HG03196 (cell line): ENCODE data around the gene MAN2B2.
"Not testable (repeated sequence)": the region's sequence is repeated elsewhere in the genome, so short reads cannot be mapped to it uniquely, and the experiment has no call there.

Source experiments
- ATAC-seq: cut with Tn5 transposase; IDR thresholded peaks from one replicate; pipeline ENCODE4 v1.9.1; 2021; ENCODE audit not compliant: unreplicated experiment

Gene MAN2B2

DNA sequence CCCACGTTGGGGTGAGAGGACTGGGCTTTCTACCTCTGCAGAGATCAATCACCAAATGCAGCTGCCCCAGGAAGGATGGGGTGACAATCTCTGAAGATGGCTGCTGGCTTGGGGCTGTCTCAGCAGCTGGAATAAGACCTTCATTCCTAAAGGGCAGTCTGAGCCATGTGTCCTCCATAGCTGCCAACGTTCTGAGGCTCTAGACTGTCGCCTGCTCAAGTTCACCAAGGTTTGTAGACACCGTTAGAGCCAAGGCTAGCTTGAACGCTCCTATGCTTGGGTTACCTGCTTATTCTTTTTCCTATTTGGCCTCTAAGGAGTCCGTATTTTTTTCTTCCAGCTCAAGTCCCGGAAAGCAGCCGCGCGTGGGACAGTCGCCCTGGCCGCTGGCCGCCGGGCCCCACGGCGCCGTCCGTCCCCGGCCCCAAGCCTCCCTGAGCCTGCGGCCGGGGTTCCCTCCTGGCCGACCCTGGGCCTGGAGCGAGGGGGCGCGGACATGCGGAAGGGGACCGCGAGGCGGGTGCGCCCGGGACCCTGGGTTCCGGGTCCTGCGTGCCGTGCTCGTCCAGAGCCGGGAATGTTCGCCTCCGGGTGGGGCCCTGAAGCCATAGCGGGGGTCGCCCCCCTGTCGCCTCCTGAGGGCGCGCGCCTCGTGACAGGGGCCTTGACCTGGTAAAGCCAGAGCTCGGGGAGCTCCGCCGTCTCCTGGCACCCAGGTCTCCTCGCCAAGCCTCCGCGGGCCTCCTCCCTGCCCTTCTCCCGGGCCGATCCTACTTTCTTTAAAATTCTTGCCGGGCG is 88.8 kb downstream of the MAN2B2 start:
- ATAC-seq, result no peak

DNA sequence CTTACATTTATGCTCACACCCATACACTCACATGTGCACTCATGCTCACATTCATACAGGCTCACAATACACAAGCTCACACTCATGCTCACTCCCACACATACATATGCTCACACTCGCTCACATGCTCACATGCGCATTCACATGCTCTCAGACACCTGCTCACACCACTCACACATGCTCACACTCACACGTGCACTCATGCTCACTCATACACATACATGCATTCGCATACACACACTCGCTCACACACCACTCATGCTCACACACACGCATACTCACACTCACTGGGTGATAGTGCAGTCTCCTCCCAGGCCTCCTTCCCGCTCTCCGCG is 90.3 kb downstream of the MAN2B2 start:
- ATAC-seq, result no peak

DNA sequence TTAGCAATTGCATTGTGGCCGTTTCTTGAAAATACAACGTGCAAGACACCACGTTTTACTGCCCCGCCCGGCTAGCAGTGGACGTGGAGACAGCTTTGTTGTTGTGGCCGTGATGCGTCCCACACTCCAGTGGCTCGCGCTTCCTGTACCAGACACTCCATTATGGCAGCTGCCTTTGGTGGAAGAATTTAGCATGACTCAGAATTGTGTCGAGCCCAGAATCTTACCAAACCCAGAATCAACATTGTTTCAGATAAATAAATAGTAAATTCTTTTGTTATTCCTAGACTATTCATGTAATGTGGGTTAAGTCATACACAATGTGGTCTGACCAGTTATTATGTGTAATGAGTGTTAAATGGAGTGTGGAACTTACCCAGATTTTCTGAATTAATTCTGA is 93.4 kb downstream of the MAN2B2 start:
- ATAC-seq, result no peak

DNA sequence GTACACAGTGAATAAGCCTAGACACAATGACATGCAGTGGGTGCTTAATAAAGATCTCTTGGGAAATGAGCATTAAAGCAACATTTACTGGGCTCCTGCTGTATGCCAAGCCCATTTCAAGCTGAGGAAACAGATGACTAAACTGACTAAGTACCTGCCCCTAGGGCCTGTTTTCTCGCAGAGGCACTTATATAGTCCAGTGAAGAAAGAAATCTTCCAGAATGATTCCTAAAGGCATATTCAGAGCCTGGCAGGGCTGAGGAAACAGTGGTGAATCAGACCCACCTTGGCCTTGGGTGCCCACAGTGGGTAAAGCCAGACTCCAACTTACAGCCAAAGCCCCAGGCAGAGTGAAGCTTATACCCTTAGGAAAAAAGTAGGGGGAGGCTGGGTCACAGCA is 96.7 kb downstream of the MAN2B2 start:
- no peak for ATAC-seq

DNA sequence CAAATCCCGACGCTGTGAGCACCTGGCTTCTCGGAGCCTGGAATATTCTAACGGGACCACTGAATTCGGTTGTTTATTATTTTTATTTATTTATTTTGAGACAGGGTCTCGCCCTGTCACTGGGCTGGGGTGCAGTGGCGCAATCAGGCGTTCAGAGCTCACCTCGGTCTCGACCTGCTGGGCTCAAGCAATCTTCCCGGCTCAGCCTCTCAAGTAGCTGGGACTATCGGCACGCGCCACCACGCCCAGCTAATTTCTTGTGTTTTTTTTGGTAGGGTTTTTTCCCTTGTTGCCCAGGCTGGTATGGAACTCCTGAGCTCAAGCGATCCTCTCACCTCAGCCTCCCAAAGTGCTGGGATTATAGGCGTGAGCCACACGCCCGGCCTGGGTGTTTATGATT is 97.1 kb downstream of the MAN2B2 start:
- no peak for ATAC-seq

DNA sequence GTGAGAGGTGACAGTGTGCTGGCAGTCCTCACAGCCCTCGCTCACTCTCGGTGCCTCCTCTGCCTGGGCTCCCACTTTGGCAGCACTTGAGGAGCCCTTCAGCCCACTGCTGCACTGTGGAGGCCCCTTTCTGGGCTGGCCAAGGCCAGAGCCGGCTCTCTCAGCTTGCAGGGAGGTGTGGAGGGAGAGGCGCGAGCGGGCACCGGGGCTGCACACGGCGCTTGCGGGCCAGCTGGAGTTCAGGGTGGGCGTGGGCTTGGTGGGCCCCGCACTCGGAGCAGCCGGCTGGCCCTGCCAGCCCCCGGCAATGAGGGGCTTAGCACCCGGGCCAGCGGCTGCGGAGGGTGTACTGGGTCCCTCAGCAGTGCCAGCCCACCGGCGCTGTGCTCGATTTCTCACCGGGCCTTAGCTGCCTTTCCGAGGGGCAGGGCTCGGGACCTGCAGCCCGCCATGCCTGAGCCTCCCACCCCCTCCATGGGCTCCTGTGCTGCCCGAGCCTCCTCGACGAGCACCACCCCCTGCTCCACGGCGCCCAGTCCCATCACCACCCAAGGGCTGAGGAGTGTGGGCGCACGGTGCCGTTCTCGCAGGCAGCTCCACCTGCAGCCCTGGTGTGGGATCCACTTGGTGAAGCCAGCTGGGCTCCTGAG is 97.7 kb downstream of the MAN2B2 start:
- ATAC-seq, result not testable (repeated sequence)
